Esophagus muscularis mucosa (tissue), 3 donors: Measurements from ENCODE around the gene ZNF646.

Experiments
- CTCF ChIP-seq, 3 experiments: fragments of 200-600 bp in 2 of 3; fragments of 450-650 bp in 1 of 3; sonication (generic) in 2 of 3; IDR thresholded peaks; one replicate each; pipeline ENCODE4 v1.5.1; 2017 to 2019; ENCODE audit warnings: antibody characterized with exemption in 3 of 3, mild to moderate bottlenecking in 2 of 3, moderate library complexity in 1 of 3
- POLR2A ChIP-seq: fragments of 450-650 bp; IDR thresholded peaks from one replicate; pipeline ENCODE4 v1.6.1; 2017; ENCODE audit warnings: antibody characterized with exemption, moderate library complexity, mild to moderate bottlenecking, low read depth

DNA sequence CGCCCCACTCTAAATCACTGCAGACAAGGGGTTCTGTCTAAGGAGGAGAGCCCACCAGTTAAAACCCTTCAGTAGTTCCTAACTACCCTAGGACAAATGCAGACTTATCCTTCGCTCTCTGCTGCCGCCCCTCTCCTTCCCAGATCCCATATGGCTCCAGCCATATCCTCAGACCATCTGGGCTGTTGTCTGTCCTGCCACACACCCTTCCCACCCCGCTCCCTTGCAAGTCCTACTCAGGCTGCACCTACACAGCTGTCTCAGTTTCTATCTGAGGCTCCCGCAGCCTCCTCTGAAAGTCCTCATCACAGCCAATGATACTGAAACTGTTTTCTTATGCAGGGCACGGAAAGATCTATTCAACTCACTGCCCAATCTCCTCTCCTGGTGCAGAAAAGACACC, 33.2 kb downstream of the ZNF646 start:
- no peak for TF ChIP-seq POLR2A
- no peak for TF ChIP-seq CTCF (IDR thresholded peaks at IDR 0.05)
